Neural progenitor cell (in vitro differentiated cells): ENCODE results near the gene ZGPAT.

Experiments used
- EZH2 ChIP-seq: fragments of 200-600 bp; sonication (generic); IDR thresholded peaks from 2 replicates; pipeline ENCODE4 v1.6.1; 2017; ENCODE audit warnings: antibody characterized with exemption, mild to moderate bottlenecking, moderate library complexity
- EZH2phosphoT487 ChIP-seq: fragments of 200-600 bp; sonication (generic); IDR thresholded peaks from 2 replicates; pipeline ENCODE4 v1.6.1; 2017; ENCODE audit warnings: antibody characterized with exemption
- TF ChIP-seq, protein P1 (sequence below): fragments of 200-600 bp; sonication (generic); IDR thresholded peaks from 2 replicates; pipeline ENCODE4 v1.5.1; 2017; ENCODE audit warnings: antibody characterized with exemption, mild to moderate bottlenecking

- TF ChIP-seq, protein P1, sequence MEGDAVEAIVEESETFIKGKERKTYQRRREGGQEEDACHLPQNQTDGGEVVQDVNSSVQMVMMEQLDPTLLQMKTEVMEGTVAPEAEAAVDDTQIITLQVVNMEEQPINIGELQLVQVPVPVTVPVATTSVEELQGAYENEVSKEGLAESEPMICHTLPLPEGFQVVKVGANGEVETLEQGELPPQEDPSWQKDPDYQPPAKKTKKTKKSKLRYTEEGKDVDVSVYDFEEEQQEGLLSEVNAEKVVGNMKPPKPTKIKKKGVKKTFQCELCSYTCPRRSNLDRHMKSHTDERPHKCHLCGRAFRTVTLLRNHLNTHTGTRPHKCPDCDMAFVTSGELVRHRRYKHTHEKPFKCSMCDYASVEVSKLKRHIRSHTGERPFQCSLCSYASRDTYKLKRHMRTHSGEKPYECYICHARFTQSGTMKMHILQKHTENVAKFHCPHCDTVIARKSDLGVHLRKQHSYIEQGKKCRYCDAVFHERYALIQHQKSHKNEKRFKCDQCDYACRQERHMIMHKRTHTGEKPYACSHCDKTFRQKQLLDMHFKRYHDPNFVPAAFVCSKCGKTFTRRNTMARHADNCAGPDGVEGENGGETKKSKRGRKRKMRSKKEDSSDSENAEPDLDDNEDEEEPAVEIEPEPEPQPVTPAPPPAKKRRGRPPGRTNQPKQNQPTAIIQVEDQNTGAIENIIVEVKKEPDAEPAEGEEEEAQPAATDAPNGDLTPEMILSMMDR = peak; percentile 46
- TF ChIP-seq EZH2phosphoT487 = no peak
- no peak for TF ChIP-seq EZH2
These were observed 834 bp upstream of the ZGPAT start for GRCh38 chr20:63706852-63707557.
